Measurements from ENCODE around the gene POLR2M. TPM values are rescaled to one million over a fixed set of nuclear protein-coding genes. Genes with fewer than 3 reads are reported as not detected.

POLR2M gene
- total and polyA plus RNA-seq, 2 donors (not counting 3 experiments of a cell fraction or from before 2014, with no cell fraction given), result 38.4 to 42.5 TPM

DNA sequence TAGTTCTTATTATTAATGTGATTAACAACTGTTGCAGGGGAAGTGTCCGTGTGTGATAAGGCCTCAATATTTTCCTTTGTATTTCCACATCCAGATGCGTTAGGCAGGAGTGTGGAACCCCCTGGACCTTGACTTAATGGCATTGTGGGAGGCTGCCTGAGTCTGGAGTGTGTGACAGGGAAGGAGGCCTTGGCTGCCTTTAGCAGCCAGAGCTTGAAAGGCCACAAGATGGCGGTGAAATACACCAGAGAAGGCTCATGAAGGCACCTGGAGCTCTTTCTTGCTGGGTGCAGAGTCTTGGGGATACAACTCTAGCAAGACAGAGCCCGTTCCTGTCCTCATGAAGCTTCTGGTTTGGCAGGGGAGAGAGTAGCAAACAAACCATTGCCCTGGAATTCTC is 36.9 kb downstream of the POLR2M start:
- Histone ChIP-seq H3K9me1 (replicated peaks; ENCODE audit: control insufficient read depth, extremely low read depth, insufficient read depth, low read length) (no peaks in the 10 kb centered on the region), H3K36me3 (ENCODE audit: control insufficient read depth in 2 of 2, extremely low read depth in 1 of 2, insufficient read depth in 2 of 2, low read length in 2 of 2) (no peaks in the 10 kb centered on the region), H3K4me2 (ENCODE audit: insufficient read depth, low read length) (no peak overlapping the region), H3K9ac (replicated peaks; ENCODE audit: extremely low read depth, insufficient read depth, low read length) (no peak overlapping the region), H4K20me1 (replicated peaks; ENCODE audit: control insufficient read depth, extremely low read depth, insufficient read depth, low read length) (no peaks in the 10 kb centered on the region), H3K4me3 (replicated peaks in 1 of 3; ENCODE audit: insufficient read depth in 1 of 3, low read depth in 1 of 3, low read length in 3 of 3) (no peak overlapping the region), H3K9me3 (replicated peaks; ENCODE audit: control insufficient read depth, insufficient read depth, low read length) (no peaks in the 10 kb centered on the region), H3K27ac (ENCODE audit: insufficient read depth, low read depth, low read length) (no peak overlapping the region), H3K79me2 (ENCODE audit: control insufficient read depth, insufficient read depth, low read length) (no peaks in the 10 kb centered on the region), H3K27me3 (ENCODE audit: control insufficient read depth in 2 of 2, insufficient read depth in 2 of 2, low read length in 2 of 2) (no peaks in the 10 kb centered on the region), H3K4me1 (ENCODE audit: control insufficient read depth, extremely low read depth, insufficient read depth, low read length) (no peaks in the 10 kb centered on the region), H2AFZ (ENCODE audit: low read depth, low read length) (no peak overlapping the region)
- peak; percentile 12 for DNase-seq (ENCODE audit: low read depth, low spot score)
- dilution Hi-C loops (cut with MboI; ENCODE audit: extremely low pct_ligation_motif_present, low sequenced_read_pairs) (no loop called here), intact Hi-C loops (cut with micrococcal nuclease) (no loop called here)
- FAIRE-seq, result peak; percentile 40
- BruUV-seq (replicated peaks), result no TSS peak
- ChIA-PET CTCF (interaction anchor here (0.7 to 15.0 kb wide), 12 partner anchors 8 to 440 kb away, joined by 3 to 714 read pairs (median 5); partner anchors contain the start of gene ALDH1A2), POLR2A (no interaction called here)
- TF ChIP-seq, protein P1, sequence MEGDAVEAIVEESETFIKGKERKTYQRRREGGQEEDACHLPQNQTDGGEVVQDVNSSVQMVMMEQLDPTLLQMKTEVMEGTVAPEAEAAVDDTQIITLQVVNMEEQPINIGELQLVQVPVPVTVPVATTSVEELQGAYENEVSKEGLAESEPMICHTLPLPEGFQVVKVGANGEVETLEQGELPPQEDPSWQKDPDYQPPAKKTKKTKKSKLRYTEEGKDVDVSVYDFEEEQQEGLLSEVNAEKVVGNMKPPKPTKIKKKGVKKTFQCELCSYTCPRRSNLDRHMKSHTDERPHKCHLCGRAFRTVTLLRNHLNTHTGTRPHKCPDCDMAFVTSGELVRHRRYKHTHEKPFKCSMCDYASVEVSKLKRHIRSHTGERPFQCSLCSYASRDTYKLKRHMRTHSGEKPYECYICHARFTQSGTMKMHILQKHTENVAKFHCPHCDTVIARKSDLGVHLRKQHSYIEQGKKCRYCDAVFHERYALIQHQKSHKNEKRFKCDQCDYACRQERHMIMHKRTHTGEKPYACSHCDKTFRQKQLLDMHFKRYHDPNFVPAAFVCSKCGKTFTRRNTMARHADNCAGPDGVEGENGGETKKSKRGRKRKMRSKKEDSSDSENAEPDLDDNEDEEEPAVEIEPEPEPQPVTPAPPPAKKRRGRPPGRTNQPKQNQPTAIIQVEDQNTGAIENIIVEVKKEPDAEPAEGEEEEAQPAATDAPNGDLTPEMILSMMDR (IDR thresholded peaks at IDR 0.05; ENCODE audit: extremely low read depth in 1 of 2, insufficient read depth in 1 of 2, low read depth in 1 of 2, low read length in 2 of 2), result peak in 1 of 2 donors; percentile 29
- no peak for TF ChIP-seq FOS (IDR thresholded peaks at IDR 0.05; ENCODE audit: borderline replicate concordance, insufficient read depth, low read length)

DNA sequence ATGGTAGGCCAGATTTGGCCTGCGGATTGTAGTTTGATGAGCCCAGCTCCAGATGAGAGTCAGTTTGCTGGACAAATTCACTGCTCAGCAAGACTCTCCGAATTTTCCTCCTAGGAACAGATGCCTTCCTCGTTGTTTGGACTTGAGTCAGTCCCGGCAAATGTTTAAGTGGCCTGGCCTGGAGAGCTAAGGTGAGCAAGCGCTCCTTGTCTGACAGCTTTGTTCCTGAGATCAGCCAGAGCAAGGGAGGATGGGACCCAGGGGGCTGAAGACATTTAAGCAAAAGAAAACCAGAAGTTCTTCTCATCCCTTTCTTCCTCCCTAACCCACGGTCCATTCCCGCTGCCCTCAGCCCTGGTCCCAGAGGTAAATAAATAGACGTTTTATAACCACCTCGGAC is 40.3 kb downstream of the POLR2M start:
- Histone ChIP-seq H3K4me3 (replicated peaks in 1 of 3; ENCODE audit: insufficient read depth in 1 of 3, low read depth in 1 of 3, low read length in 3 of 3) (no peak overlapping the region), H3K4me2 (ENCODE audit: insufficient read depth, low read length) (no peak overlapping the region)

More for the DNA sequence above, 40.3 kb downstream of the POLR2M start:
- Histone ChIP-seq H3K27me3 (ENCODE audit: control insufficient read depth in 2 of 2, insufficient read depth in 2 of 2, low read length in 2 of 2) (no peaks in the 10 kb centered on the region), H3K4me1 (ENCODE audit: control insufficient read depth, extremely low read depth, insufficient read depth, low read length) (no peaks in the 10 kb centered on the region), H3K79me2 (ENCODE audit: control insufficient read depth, insufficient read depth, low read length) (no peaks in the 10 kb centered on the region), H3K27ac (ENCODE audit: insufficient read depth, low read depth, low read length) (no peak overlapping the region), H3K9ac (replicated peaks; ENCODE audit: extremely low read depth, insufficient read depth, low read length) (no peak overlapping the region), H3K9me1 (replicated peaks; ENCODE audit: control insufficient read depth, extremely low read depth, insufficient read depth, low read length) (no peaks in the 10 kb centered on the region), H4K20me1 (replicated peaks; ENCODE audit: control insufficient read depth, extremely low read depth, insufficient read depth, low read length) (no peaks in the 10 kb centered on the region), H3K36me3 (ENCODE audit: control insufficient read depth in 2 of 2, extremely low read depth in 1 of 2, insufficient read depth in 2 of 2, low read length in 2 of 2) (no peaks in the 10 kb centered on the region), H3K9me3 (replicated peaks; ENCODE audit: control insufficient read depth, insufficient read depth, low read length) (no peaks in the 10 kb centered on the region), H2AFZ (ENCODE audit: low read depth, low read length) (no peak overlapping the region)
- ChIA-PET CTCF (interaction anchor here (1.0 to 15.0 kb wide), 6 partner anchors 12 to 320 kb away, joined by 3 to 714 read pairs (median 42); partner anchors contain the start of gene ALDH1A2), POLR2A (no interaction called here)
- intact Hi-C loops (cut with micrococcal nuclease) (no loop called here), dilution Hi-C loops (cut with MboI; ENCODE audit: extremely low pct_ligation_motif_present, low sequenced_read_pairs) (no loop called here)
- DNase-seq (ENCODE audit: low read depth, low spot score) (no peak), FAIRE-seq (no peak)
- no TSS peak for BruUV-seq (replicated peaks)
- TF ChIP-seq EZH2 (IDR thresholded peaks at IDR 0.05; ENCODE audit: borderline replicate concordance, low read depth, low read length, severe bottlenecking), result no peak
- TF ChIP-seq POLR2AphosphoS5 (IDR thresholded peaks at IDR 0.05; ENCODE audit: insufficient read depth, low read depth, low read length), result no peak
- TF ChIP-seq, protein P1 (IDR thresholded peaks at IDR 0.05; ENCODE audit: extremely low read depth in 1 of 2, insufficient read depth in 1 of 2, low read depth in 1 of 2, low read length in 2 of 2), result no peak
- no peak for TF ChIP-seq MYC (IDR thresholded peaks at IDR 0.05; ENCODE audit: low read depth, low read length)
- no peak for TF ChIP-seq FOS (IDR thresholded peaks at IDR 0.05; ENCODE audit: borderline replicate concordance, insufficient read depth, low read length)
- TF ChIP-seq POLR2A (IDR thresholded peaks at IDR 0.05; ENCODE audit: low read depth, low read length), result no peak
- TF ChIP-seq JUN (IDR thresholded peaks at IDR 0.05; ENCODE audit: borderline replicate concordance, insufficient read depth, insufficient read length, low read depth), result no peak
- TF ChIP-seq, protein P2, sequence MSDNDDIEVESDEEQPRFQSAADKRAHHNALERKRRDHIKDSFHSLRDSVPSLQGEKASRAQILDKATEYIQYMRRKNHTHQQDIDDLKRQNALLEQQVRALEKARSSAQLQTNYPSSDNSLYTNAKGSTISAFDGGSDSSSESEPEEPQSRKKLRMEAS (IDR thresholded peaks at IDR 0.05; ENCODE audit: insufficient read depth, insufficient read length), result no peak
- TF ChIP-seq GATA2 (IDR thresholded peaks at IDR 0.05; ENCODE audit: insufficient read depth, insufficient read length, low read depth, low read length), result no peak
